Panc1 (cell line): ENCODE measurements around the gene MED12.

Experiments
- POLR2AphosphoS5 ChIP-seq: IDR thresholded peaks from 2 replicates; pipeline ENCODE4 v1.6.1; 2012; ENCODE audit warnings: mild to moderate bottlenecking, low read depth, low read length, moderate library complexity
- TF ChIP-seq, protein P1 (sequence below), 2 experiments: IDR thresholded peaks; 2 replicates each; pipeline ENCODE4 v1.6.1; 2011 to 2012; ENCODE audit warnings: low read depth in 2 of 2, control low read depth in 1 of 2, low read length in 1 of 2, mild to moderate bottlenecking in 1 of 2, moderate library complexity in 1 of 2; ENCODE audit not compliant: insufficient read depth in 1 of 2

GRCh38 chrX:71144651-71145050 is 26.3 kb downstream of the MED12 start, which contains the start of gene NLGN3:
- TF ChIP-seq, protein P1, sequence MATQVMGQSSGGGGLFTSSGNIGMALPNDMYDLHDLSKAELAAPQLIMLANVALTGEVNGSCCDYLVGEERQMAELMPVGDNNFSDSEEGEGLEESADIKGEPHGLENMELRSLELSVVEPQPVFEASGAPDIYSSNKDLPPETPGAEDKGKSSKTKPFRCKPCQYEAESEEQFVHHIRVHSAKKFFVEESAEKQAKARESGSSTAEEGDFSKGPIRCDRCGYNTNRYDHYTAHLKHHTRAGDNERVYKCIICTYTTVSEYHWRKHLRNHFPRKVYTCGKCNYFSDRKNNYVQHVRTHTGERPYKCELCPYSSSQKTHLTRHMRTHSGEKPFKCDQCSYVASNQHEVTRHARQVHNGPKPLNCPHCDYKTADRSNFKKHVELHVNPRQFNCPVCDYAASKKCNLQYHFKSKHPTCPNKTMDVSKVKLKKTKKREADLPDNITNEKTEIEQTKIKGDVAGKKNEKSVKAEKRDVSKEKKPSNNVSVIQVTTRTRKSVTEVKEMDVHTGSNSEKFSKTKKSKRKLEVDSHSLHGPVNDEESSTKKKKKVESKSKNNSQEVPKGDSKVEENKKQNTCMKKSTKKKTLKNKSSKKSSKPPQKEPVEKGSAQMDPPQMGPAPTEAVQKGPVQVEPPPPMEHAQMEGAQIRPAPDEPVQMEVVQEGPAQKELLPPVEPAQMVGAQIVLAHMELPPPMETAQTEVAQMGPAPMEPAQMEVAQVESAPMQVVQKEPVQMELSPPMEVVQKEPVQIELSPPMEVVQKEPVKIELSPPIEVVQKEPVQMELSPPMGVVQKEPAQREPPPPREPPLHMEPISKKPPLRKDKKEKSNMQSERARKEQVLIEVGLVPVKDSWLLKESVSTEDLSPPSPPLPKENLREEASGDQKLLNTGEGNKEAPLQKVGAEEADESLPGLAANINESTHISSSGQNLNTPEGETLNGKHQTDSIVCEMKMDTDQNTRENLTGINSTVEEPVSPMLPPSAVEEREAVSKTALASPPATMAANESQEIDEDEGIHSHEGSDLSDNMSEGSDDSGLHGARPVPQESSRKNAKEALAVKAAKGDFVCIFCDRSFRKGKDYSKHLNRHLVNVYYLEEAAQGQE (IDR thresholded peaks at IDR 0.05; ENCODE audit: insufficient read depth in 1 of 2, low read depth in 2 of 2, low read length in 1 of 2): no peak
- TF ChIP-seq POLR2AphosphoS5: no peak
